GM13977 (cell line): ENCODE results near the gene MYO9A.
"Not testable (repeated sequence)": the region's sequence is repeated elsewhere in the genome, so short reads cannot be mapped to it uniquely, and the experiment has no call there.

Experiments
- DNase-seq: peaks from one replicate; pipeline ENCODE4 v3.0.0; 2012; ENCODE audit warnings: low spot score
- CTCF ChIP-seq: IDR thresholded peaks from 2 replicates; pipeline ENCODE4 v1.5.1; 2012; ENCODE audit warnings: mild to moderate bottlenecking, control low read depth; ENCODE audit not compliant: insufficient read depth; ENCODE audit errors: extremely low read depth, missing control alignments
- in situ Hi-C: fragments of 300-500 bp; cut with MboI; formaldehyde crosslinking; loops from one replicate; pipeline ENCODE4 v1.12.0; 2022; ENCODE audit warnings: low sequenced_read_pairs, low pct_unique_long_range_greater_than_20kb, mixed read lengths, inconsistent platforms; ENCODE audit not compliant: unreplicated experiment

The MYO9A gene

GRCh38 chr15:72078887-72079286 is 39.1 kb downstream of the MYO9A start:
- in situ Hi-C loops = no loop called here
- peak; percentile 41 for DNase-seq
- TF ChIP-seq CTCF = no peak

GRCh38 chr15:72077950-72078349 is 40.0 kb downstream of the MYO9A start:
- no peak for TF ChIP-seq CTCF
- in situ Hi-C loops = no loop called here
- DNase-seq = no peak

- no peak for TF ChIP-seq CTCF
- in situ Hi-C loops = no loop called here
- no peak for DNase-seq
Measured at GRCh38 chr15:72074335-72075060, 43.5 kb downstream of the MYO9A start.

- in situ Hi-C loops, DNase-seq: not testable (repeated sequence)
Measured at GRCh38 chr15:72071448-72071825, 46.5 kb downstream of the MYO9A start.

GRCh38 chr15:72070817-72071447 is 47.0 kb downstream of the MYO9A start:
- DNase-seq = no peak
- in situ Hi-C loops = no loop called here
- TF ChIP-seq CTCF = no peak

GRCh38 chr15:72068856-72069255 is 49.1 kb downstream of the MYO9A start:
- TF ChIP-seq CTCF = no peak
- no peak for DNase-seq
- in situ Hi-C loops = no loop called here

- no peak for DNase-seq
- in situ Hi-C loops = no loop called here
- no peak for TF ChIP-seq CTCF
Measured at GRCh38 chr15:72065801-72066200, 52.1 kb downstream of the MYO9A start.
